Bronchial epithelial cell (primary cell): ENCODE data around the gene NLGN2. TPM values are rescaled to one million over a fixed set of nuclear protein-coding genes. Genes with fewer than 3 reads are reported as not detected.

Experiments used
- DNase-seq: peaks from one replicate; pipeline ENCODE4 v3.0.0-alpha.2; 2010; ENCODE audit warnings: low read depth
- FAIRE-seq: peaks from 2 replicates; lab custom pipeline; 2011; peaks lifted over from hg19 to GRCh38; lab: Jason Lieb, UNC
- H3K27me3 ChIP-seq: 2 replicates; pipeline ENCODE4 v1.5.1; 2011; ENCODE audit warnings: low read length; ENCODE audit not compliant: control insufficient read depth, insufficient read depth
- H3K36me3 ChIP-seq: 2 replicates; pipeline ENCODE4 v1.5.1; 2011; ENCODE audit warnings: low read length; ENCODE audit not compliant: control insufficient read depth, insufficient read depth
- H3K4me3 ChIP-seq: 2 replicates; pipeline ENCODE4 v1.5.1; 2011; ENCODE audit warnings: mild to moderate bottlenecking, low read depth, low read length, control low read depth
- total RNA-seq: library from RNA; depleted of rRNA; stranded (reverse); fragments of >200 nt; gene quantifications from 2 replicates; pipeline ENCODE4 v1.2.1, GENCODE V29; 2014
- TF ChIP-seq, protein P1 (sequence below): IDR thresholded peaks from 2 replicates; pipeline ENCODE4 v1.5.1; 2011; ENCODE audit warnings: mild to moderate bottlenecking, moderate library complexity, low read length, control low read depth, inconsistent platforms; ENCODE audit not compliant: insufficient read depth, severe bottlenecking

The NLGN2 gene
- total RNA-seq, 1 donor from 2014 or later: 0.79 TPM

DNA sequence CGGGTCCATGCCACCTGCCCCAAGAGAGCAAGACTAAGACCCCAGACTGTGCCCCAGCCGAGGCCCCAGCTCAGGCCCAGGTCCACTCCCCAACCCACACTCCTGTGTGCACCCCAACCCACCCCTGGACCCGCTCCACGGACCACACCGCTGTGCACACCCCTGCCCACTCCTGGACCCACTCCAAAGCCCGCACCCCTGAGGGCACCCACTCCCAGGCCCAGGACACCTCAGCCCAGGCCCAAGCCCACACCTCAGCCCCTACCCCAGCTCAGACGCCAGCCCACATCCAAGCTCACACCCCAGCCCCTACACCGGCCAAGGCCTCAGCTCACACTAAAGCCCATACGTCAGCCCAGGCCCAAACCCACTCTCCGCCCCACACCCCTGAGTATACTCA is 22.1 kb downstream of the NLGN2 start:
- DNase-seq (no peak), FAIRE-seq (no peak)
- TF ChIP-seq, protein P1, sequence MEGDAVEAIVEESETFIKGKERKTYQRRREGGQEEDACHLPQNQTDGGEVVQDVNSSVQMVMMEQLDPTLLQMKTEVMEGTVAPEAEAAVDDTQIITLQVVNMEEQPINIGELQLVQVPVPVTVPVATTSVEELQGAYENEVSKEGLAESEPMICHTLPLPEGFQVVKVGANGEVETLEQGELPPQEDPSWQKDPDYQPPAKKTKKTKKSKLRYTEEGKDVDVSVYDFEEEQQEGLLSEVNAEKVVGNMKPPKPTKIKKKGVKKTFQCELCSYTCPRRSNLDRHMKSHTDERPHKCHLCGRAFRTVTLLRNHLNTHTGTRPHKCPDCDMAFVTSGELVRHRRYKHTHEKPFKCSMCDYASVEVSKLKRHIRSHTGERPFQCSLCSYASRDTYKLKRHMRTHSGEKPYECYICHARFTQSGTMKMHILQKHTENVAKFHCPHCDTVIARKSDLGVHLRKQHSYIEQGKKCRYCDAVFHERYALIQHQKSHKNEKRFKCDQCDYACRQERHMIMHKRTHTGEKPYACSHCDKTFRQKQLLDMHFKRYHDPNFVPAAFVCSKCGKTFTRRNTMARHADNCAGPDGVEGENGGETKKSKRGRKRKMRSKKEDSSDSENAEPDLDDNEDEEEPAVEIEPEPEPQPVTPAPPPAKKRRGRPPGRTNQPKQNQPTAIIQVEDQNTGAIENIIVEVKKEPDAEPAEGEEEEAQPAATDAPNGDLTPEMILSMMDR: no peak

GRCh38 chr17:7431231-7431630 is 23.6 kb downstream of the NLGN2 start:
- H3K27me3 ChIP-seq: no peaks in the 10 kb centered on the region
- TF ChIP-seq, protein P1: no peak
- H3K4me3 ChIP-seq: no peak overlapping the region
- DNase-seq (no peak), FAIRE-seq (no peak)
- no peaks in the 10 kb centered on the region for H3K36me3 ChIP-seq

More for the DNA sequence above, 22.1 kb downstream of the NLGN2 start:
- H3K27me3 ChIP-seq: no peaks in the 10 kb centered on the region
- H3K36me3 ChIP-seq: no peaks in the 10 kb centered on the region
- no peak overlapping the region for H3K4me3 ChIP-seq

- DNase-seq (no peak), FAIRE-seq (no peak)
- Histone ChIP-seq H3K27me3 (no peaks in the 10 kb centered on the region), H3K4me3 (no peak overlapping the region), H3K36me3 (no peaks in the 10 kb centered on the region)
- TF ChIP-seq, protein P1: no peak
Observed at GRCh38 chr17:7432296-7432695, 24.7 kb downstream of the NLGN2 start.

GRCh38 chr17:7435676-7436555 is 28.3 kb downstream of the NLGN2 start:
- TF ChIP-seq, protein P1: peak; percentile 49
- H3K27me3 ChIP-seq: no peaks in the 10 kb centered on the region
- DNase-seq: peak; percentile 39
- FAIRE-seq: no peak
- no peaks in the 10 kb centered on the region for H3K36me3 ChIP-seq
- H3K4me3 ChIP-seq: peak overlapping the region; percentile 57

DNA sequence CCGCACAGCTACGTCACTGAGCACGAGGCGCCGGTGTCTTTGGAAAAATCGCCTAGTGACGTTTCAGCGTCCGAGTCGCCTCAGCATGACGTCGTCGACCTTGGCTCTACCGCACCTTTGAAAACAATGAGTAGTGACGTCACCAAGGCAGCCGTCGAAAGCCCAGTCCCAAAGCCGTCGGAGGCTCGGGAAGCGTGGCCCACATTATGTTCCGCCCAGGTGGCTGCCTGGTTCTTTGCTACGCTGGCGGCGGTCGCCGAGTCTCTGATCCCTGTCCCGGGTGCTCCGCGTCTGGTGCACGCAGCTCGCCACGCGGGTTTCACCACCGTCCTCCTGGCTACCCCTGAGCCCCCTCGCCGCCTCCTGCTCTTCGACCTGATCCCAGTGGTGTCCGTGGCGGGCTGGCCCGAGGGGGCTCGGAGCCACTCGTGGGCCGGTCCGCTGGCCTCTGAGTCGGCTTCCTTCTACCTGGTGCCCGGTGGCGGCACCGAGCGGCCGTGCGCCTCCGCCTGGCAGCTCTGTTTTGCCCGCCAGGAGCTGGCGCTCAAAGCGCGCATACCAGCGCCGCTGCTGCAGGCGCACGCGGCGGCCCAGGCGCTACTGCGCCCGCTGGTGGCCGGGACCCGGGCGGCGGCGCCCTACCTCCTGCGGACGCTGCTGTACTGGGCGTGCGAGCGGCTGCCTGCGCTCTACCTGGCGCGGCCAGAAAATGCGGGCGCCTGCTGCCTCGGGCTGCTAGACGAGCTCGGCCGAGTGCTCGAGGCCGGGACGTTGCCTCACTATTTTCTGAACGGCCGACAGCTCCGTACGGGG is 29.1 kb downstream of the NLGN2 start:
- no peaks in the 10 kb centered on the region for H3K36me3 ChIP-seq
- FAIRE-seq (no peak), DNase-seq (peak; percentile 76)
- TF ChIP-seq, protein P1: peak; percentile 87
- H3K4me3 ChIP-seq: peak overlapping the region; percentile 57
- H3K27me3 ChIP-seq: no peaks in the 10 kb centered on the region
